HepG2 (cell line): ENCODE measurements around the gene MSI2. TPM values are rescaled to one million over a fixed set of nuclear protein-coding genes. Genes with fewer than 3 reads are reported as not detected.

Experiments
- HMGXB4 ChIP-seq, 2 experiments: sonication (generic) in 1 of 2; formaldehyde crosslinking in 1 of 2; IDR thresholded peaks; 2 replicates each; pipeline versions ENCODE4 v1.4.0 to v1.6.1; 2018 to 2020; ENCODE audit warnings: missing genetic modification reagents in 2 of 2, borderline replicate concordance in 1 of 2, low read depth in 1 of 2, mild to moderate bottlenecking in 1 of 2, missing biosample characterization in 1 of 2
- KIAA2018 ChIP-seq: sonication (generic); formaldehyde crosslinking; IDR thresholded peaks from 2 replicates; pipeline ENCODE4 v1.5.0; 2020; ENCODE audit warnings: mild to moderate bottlenecking, missing genetic modification reagents, borderline replicate concordance
- MAFF ChIP-seq: IDR thresholded peaks from 2 replicates; pipeline ENCODE4 v1.6.1; 2011; ENCODE audit warnings: low read depth, low read length, improper control_type of control experiment
- NFIB ChIP-seq: sonication (generic); formaldehyde crosslinking; IDR thresholded peaks from 2 replicates; pipeline ENCODE4 v1.9.0; 2021; ENCODE audit warnings: missing genetic modification reagents, mild to moderate bottlenecking, borderline replicate concordance
- RARA ChIP-seq: IDR thresholded peaks from 2 replicates; pipeline ENCODE4 v1.6.1; 2016; ENCODE audit warnings: missing genetic modification reagents, missing compliant biosample characterization
- RNF219 ChIP-seq: sonication (generic); formaldehyde crosslinking; IDR thresholded peaks from 2 replicates; pipeline ENCODE4 v1.5.0; 2020; ENCODE audit warnings: mild to moderate bottlenecking, missing genetic modification reagents
- ZBTB42 ChIP-seq: sonication (generic); formaldehyde crosslinking; IDR thresholded peaks from 2 replicates; pipeline ENCODE4 v1.5.0; 2020; ENCODE audit warnings: mild to moderate bottlenecking, missing genetic modification reagents
- ZBTB44 ChIP-seq: sonication (generic); formaldehyde crosslinking; IDR thresholded peaks from 2 replicates; pipeline ENCODE4 v1.4.0; 2020; ENCODE audit warnings: missing genetic modification reagents
- ZNF143 ChIP-seq: sonication (generic); formaldehyde crosslinking; IDR thresholded peaks from 2 replicates; pipeline ENCODE4 v1.4.0; 2020; ENCODE audit warnings: missing genetic modification reagents
- ZNF589 ChIP-seq: sonication (generic); formaldehyde crosslinking; conservative IDR thresholded peaks from 2 replicates; pipeline ENCODE4 v1.8.0; 2022; ENCODE audit warnings: mild to moderate bottlenecking, moderate library complexity, missing genetic modification reagents
- ZNF598 ChIP-seq: sonication (generic); formaldehyde crosslinking; IDR thresholded peaks from 2 replicates; pipeline ENCODE4 v1.5.1; 2020; ENCODE audit warnings: mild to moderate bottlenecking, missing genetic modification reagents, borderline replicate concordance
- ZNF703 ChIP-seq: sonication (generic); formaldehyde crosslinking; IDR thresholded peaks from 2 replicates; pipeline ENCODE4 v1.5.1; 2020; ENCODE audit warnings: missing genetic modification reagents, mild to moderate bottlenecking, moderate library complexity, borderline replicate concordance
- ZNF775 ChIP-seq: sonication (generic); formaldehyde crosslinking; IDR thresholded peaks from 2 replicates; pipeline ENCODE4 v1.4.0; 2020; ENCODE audit warnings: missing genetic modification reagents, mild to moderate bottlenecking, moderate library complexity, borderline replicate concordance
- polyA plus RNA-seq, 8 experiments: library from polyadenylated mRNA; depleted of rRNA in 3 of 8; stranded (reverse) in 7 of 8; unstranded in 1 of 8; fragments of >200 nt; fragmentation: Illumina TruSeq in 4 of 8; extraction: Trizol in 4 of 8; gene quantifications; 2 replicates each; pipeline versions ENCODE4 v1.2.1 to v1.2.3, GENCODE V29; 2011 to 2016; ENCODE audit warnings: low read depth in 4 of 8, missing spikeins in 1 of 8, mixed read lengths in 1 of 8; ENCODE audit not compliant: insufficient read depth in 1 of 8
- total RNA-seq, 5 experiments: library from RNA; depleted of rRNA; stranded (reverse); fragments of >200 nt; fragmentation: Illumina TruSeq; extraction: Trizol; gene quantifications; 2 replicates each; pipeline ENCODE4 v1.2.3, GENCODE V29; 2016; ENCODE audit warnings: low read depth in 1 of 5

MSI2 gene
- total and polyA plus RNA-seq, 2 of the 13 experiments (the other 11 are each of a cell fraction or from before 2014, with no cell fraction given) = 77.5 to 78.4 TPM

GRCh38 chr17:57577751-57578607 lies 321.7 kb downstream of the MSI2 start (continued):
- TF ChIP-seq KIAA2018 (CRISPR knock-in tag) = no peak
- TF ChIP-seq ZBTB42 (CRISPR knock-in tag) = no peak
- TF ChIP-seq HMGXB4 (CRISPR knock-in tag; IDR thresholded peaks at IDR 0.05; ENCODE audit: borderline replicate concordance in 1 of 2, low read depth in 1 of 2) = peak in 1 of 2 experiments; percentile 53; a peak in 1 of 4 replicates
- no peak for TF ChIP-seq RNF219 (CRISPR knock-in tag)
- no peak for TF ChIP-seq NFIB (CRISPR knock-in tag)
- 0 out of 2 replicates have a peak, but pooled peaks have one; percentile 12 for TF ChIP-seq ZNF143
- TF ChIP-seq RARA (CRISPR knock-in tag) = peak; percentile 89
- TF ChIP-seq ZBTB44 (CRISPR knock-in tag) = no peak
- TF ChIP-seq ZNF598 (CRISPR knock-in tag) = 0 out of 2 replicates have a peak, but pooled peaks have one; percentile 49
- TF ChIP-seq ZNF589 = no peak
- TF ChIP-seq ZNF775 (CRISPR knock-in tag) = no peak
- no peak for TF ChIP-seq ZNF703
- no peak for TF ChIP-seq MAFF
